ENCODE measurements around the gene FAM161A.
A peak's percentile ranks its signal among the peaks of the same experiment; 100 is the strongest.

The FAM161A gene

DNA sequence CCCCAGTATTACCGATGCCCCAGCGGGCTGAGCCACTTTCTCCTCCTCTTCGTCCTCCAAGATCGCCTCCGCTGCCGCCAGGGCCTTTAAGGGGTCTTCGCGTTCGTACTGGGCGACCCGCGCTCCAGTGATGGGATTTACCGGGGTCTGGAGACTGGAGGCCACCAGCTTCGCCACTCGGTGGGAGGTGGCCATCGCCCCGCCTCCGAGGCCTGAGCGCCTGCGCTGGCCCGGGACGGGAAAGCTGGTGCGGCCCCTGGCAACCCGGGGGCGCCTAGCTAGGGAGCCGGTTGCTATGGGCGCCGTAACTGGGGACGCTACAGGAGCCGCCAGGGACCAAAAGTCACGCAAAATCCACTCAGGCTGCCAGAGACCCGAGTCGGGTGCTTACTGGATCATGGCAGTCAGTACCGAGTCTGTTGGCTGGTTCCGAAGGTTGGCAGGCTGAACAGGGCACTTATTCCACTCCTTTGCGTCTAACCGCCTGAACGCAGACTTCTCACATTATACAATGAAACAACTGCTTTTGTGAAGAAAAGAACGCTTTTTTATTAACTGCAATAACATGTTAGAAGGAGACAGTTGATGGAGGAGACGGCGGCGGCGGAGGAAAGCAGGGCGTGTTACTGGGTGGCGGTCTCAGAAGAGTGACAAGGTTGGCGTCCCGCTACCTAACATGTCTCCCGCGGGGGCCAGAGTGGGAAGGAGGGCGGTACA is at the start of gene FAM161A (continued):
- TF ChIP-seq ZFP41 (tag by site-specific recombination; IDR thresholded peaks at IDR 0.05; ENCODE audit: borderline replicate concordance) (no peak), BCL11A (tag by site-specific recombination; IDR thresholded peaks at IDR 0.05; ENCODE audit: low read depth) (no peak), ZNF555 (tag by site-specific recombination; conservative IDR thresholded peaks at IDR 0.05) (no peak), ZNF837 (tag by site-specific recombination; IDR thresholded peaks at IDR 0.05) (no peak), ZNF623 (tag by site-specific recombination; IDR thresholded peaks at IDR 0.05) (no peak), HOXC10 (CRISPR knock-in tag; IDR thresholded peaks at IDR 0.05) (no peak; the same call in 1 of the 2 replicates), GLI4 (tag by site-specific recombination; IDR thresholded peaks at IDR 0.05) (no peak), ZNF221 (tag by site-specific recombination; IDR thresholded peaks at IDR 0.05; ENCODE audit: borderline replicate concordance) (no peak), ZNF654 (tag by site-specific recombination; IDR thresholded peaks at IDR 0.05; ENCODE audit: low read depth) (no peak), ZNF19 (tag by site-specific recombination; IDR thresholded peaks at IDR 0.05; ENCODE audit: low read depth) (no peak), ZNF404 (tag by site-specific recombination; IDR thresholded peaks at IDR 0.05) (no peak), ZNF76 (tag by site-specific recombination; IDR thresholded peaks at IDR 0.05; ENCODE audit: borderline replicate concordance, low read depth) (no peak; the same call in 1 of the 2 replicates), ZNF394 (tag by site-specific recombination; IDR thresholded peaks at IDR 0.05; ENCODE audit: borderline replicate concordance) (no peak), ZBTB8A (tag by site-specific recombination; IDR thresholded peaks at IDR 0.05) (peak; percentile 71), ZNF266 (tag by site-specific recombination; IDR thresholded peaks at IDR 0.05; ENCODE audit: low read depth) (no peak), SETDB1 (IDR thresholded peaks at IDR 0.05; ENCODE audit: insufficient read length, low read length) (no peak), ZNF670 (tag by site-specific recombination; IDR thresholded peaks at IDR 0.05; ENCODE audit: low read depth) (no peak), ZFP3 (tag by site-specific recombination; IDR thresholded peaks at IDR 0.05; ENCODE audit: low read depth) (no peak), MYNN (tag by site-specific recombination; IDR thresholded peaks at IDR 0.05; ENCODE audit: borderline replicate concordance) (peak; percentile 82), KLF10 (tag by site-specific recombination; IDR thresholded peaks at IDR 0.05) (no peak; the same call in 1 of the 2 replicates), WT1 (tag by site-specific recombination; IDR thresholded peaks at IDR 0.05) (0 out of 2 replicates have a peak, but pooled peaks have one; percentile 21), ZBTB20 (tag by site-specific recombination; IDR thresholded peaks at IDR 0.05) (peak; percentile 25; the same call in 1 of the 2 replicates)
- TF ChIP-seq, protein P1, sequence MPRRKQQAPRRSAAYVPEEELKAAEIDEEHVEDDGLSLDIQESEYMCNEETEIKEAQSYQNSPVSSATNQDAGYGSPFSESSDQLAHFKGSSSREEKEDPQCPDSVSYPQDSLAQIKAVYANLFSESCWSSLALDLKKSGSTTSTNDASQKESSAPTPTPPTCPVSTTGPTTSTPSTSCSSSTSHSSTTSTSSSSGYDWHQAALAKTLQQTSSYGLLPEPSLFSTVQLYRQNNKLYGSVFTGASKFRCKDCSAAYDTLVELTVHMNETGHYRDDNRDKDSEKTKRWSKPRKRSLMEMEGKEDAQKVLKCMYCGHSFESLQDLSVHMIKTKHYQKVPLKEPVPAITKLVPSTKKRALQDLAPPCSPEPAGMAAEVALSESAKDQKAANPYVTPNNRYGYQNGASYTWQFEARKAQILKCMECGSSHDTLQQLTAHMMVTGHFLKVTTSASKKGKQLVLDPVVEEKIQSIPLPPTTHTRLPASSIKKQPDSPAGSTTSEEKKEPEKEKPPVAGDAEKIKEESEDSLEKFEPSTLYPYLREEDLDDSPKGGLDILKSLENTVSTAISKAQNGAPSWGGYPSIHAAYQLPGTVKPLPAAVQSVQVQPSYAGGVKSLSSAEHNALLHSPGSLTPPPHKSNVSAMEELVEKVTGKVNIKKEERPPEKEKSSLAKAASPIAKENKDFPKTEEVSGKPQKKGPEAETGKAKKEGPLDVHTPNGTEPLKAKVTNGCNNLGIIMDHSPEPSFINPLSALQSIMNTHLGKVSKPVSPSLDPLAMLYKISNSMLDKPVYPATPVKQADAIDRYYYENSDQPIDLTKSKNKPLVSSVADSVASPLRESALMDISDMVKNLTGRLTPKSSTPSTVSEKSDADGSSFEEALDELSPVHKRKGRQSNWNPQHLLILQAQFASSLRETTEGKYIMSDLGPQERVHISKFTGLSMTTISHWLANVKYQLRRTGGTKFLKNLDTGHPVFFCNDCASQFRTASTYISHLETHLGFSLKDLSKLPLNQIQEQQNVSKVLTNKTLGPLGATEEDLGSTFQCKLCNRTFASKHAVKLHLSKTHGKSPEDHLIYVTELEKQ (tag by site-specific recombination; IDR thresholded peaks at IDR 0.05; ENCODE audit: borderline replicate concordance): no peak
- TF ChIP-seq, protein P2, sequence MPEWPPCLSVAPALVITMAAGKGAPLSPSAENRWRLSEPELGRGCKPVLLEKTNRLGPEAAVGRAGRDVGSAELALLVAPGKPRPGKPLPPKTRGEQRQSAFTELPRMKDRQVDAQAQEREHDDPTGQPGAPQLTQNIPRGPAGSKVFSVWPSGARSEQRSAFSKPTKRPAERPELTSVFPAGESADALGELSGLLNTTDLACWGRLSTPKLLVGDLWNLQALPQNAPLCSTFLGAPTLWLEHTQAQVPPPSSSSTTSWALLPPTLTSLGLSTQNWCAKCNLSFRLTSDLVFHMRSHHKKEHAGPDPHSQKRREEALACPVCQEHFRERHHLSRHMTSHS (tag by site-specific recombination; IDR thresholded peaks at IDR 0.05): no peak
- TF ChIP-seq, protein P3, sequence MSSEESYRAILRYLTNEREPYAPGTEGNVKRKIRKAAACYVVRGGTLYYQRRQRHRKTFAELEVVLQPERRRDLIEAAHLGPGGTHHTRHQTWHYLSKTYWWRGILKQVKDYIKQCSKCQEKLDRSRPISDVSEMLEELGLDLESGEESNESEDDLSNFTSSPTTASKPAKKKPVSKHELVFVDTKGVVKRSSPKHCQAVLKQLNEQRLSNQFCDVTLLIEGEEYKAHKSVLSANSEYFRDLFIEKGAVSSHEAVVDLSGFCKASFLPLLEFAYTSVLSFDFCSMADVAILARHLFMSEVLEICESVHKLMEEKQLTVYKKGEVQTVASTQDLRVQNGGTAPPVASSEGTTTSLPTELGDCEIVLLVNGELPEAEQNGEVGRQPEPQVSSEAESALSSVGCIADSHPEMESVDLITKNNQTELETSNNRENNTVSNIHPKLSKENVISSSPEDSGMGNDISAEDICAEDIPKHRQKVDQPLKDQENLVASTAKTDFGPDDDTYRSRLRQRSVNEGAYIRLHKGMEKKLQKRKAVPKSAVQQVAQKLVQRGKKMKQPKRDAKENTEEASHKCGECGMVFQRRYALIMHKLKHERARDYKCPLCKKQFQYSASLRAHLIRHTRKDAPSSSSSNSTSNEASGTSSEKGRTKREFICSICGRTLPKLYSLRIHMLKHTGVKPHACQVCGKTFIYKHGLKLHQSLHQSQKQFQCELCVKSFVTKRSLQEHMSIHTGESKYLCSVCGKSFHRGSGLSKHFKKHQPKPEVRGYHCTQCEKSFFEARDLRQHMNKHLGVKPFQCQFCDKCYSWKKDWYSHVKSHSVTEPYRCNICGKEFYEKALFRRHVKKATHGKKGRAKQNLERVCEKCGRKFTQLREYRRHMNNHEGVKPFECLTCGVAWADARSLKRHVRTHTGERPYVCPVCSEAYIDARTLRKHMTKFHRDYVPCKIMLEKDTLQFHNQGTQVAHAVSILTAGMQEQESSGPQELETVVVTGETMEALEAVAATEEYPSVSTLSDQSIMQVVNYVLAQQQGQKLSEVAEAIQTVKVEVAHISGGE (tag by site-specific recombination; conservative IDR thresholded peaks at IDR 0.05; ENCODE audit: low read depth): no peak
- TF ChIP-seq, protein P4, sequence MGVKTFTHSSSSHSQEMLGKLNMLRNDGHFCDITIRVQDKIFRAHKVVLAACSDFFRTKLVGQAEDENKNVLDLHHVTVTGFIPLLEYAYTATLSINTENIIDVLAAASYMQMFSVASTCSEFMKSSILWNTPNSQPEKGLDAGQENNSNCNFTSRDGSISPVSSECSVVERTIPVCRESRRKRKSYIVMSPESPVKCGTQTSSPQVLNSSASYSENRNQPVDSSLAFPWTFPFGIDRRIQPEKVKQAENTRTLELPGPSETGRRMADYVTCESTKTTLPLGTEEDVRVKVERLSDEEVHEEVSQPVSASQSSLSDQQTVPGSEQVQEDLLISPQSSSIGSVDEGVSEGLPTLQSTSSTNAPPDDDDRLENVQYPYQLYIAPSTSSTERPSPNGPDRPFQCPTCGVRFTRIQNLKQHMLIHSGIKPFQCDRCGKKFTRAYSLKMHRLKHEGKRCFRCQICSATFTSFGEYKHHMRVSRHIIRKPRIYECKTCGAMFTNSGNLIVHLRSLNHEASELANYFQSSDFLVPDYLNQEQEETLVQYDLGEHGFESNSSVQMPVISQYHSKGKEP (tag by site-specific recombination; IDR thresholded peaks at IDR 0.05): no peak

All from HEK293 (cell line).